ENCODE data around the gene VARS1.
A peak's percentile ranks its signal among the peaks of the same experiment; 100 is the strongest.
"Not testable (repeated sequence)": the region's sequence is repeated elsewhere in the genome, so short reads cannot be mapped to it uniquely, and the experiment has no call there.

VARS1 gene

DNA sequence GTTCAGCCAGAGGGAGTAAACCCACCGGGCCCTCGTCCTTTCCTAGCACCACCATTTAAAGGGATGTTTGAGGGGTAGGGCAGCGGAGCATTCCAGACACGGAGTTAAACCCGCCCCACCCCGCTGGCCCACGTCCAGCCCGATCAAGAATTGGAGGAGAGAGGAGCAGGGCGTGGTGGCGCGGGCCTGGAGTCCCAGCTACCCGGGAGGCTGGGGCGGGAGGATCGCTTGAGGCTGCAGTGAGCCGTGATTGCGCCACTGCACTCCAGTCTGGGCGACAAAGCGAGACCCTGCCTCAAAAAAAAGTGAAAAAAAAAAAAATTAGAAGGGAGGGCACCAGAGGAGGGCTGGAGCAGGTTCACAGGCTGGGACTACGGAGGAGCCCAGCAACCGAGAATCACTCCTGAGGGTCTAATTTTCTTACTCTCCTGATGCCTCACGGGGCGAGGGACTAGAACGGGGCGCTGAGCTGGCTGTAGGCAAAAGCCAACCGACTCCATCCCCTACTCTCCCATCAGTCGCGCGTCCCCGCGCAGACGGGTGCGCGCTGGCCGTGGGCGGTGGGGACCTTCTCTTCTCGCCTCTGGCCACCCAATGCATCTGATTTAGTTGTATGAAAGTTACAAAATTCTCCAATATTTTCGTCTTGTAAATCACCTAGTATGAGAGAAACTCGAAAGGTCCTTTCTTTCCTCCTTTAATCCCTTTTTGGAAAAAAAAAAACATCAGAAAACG is 25.9 kb upstream of the VARS1 start:
- no peak for DNase-seq

DNA sequence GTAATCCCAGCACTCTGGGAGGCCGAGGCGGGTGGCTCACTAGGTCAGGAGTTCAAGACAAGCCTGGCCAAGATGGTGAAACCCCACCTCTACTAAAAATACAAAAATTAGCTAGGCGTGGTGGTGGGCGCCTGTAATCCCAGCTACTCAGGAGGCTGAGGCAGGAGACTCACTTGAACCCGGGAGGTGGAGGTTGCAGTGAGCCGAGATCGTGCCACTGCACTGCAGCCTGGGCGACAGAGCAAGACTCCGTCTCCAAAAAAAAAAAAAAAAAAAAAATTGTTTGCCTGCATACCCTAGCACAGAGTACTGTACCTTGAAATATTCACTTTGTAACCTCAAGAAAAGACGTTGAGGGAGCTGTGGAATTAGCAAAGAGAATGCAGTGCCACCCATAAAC is 24.8 kb upstream of the VARS1 start:
- not testable (repeated sequence) for DNase-seq

DNA sequence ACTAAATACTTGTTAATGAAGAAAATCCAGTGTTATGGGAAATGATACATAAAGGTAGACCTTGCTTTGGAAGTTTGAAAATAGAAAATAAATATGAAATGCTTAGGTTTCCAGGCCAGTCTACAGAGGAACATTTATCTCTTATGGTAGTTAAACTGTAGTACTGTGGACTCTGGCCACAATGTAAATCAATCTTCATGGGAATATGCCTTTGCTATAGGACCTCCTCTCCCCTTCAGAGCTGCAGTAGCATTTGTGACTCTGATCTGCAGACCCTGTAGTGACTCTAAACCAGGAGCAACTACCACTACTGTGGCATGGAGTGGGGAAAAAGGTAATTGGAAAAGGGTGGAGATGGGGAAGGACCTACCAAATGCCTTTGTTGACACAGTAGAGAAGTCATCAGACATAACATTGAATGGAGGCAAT is 24.3 kb upstream of the VARS1 start:
- DNase-seq = no peak

DNA sequence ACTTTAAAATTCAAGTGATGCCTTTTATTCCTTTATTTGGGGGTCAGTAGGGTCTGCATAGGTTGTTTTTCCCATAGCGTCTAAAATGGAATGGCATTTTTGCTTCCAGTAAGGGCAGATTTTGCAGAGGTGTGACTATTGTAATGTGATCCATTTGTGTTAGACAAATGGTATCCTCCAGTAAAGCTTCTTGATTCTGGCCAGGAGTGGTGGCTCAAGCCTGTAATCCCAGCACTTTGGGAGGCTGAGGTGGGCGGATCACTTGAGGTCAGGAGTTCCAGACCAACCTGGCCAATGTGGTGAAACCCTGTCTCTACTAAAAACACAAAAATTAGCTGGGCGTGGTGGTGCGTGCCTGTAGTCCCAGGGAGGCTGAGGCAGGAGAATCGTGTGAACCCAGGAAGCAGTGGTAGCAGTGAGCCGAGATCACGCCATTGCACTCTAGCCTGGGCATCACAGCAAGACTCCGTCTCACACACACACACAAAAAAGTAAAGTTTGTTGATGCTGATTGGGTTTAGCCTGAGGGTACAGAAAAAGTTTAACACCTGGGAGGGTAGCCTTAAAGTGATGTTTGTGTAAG is 22.5 kb upstream of the VARS1 start:
- DNase-seq = peak; percentile 29

DNA sequence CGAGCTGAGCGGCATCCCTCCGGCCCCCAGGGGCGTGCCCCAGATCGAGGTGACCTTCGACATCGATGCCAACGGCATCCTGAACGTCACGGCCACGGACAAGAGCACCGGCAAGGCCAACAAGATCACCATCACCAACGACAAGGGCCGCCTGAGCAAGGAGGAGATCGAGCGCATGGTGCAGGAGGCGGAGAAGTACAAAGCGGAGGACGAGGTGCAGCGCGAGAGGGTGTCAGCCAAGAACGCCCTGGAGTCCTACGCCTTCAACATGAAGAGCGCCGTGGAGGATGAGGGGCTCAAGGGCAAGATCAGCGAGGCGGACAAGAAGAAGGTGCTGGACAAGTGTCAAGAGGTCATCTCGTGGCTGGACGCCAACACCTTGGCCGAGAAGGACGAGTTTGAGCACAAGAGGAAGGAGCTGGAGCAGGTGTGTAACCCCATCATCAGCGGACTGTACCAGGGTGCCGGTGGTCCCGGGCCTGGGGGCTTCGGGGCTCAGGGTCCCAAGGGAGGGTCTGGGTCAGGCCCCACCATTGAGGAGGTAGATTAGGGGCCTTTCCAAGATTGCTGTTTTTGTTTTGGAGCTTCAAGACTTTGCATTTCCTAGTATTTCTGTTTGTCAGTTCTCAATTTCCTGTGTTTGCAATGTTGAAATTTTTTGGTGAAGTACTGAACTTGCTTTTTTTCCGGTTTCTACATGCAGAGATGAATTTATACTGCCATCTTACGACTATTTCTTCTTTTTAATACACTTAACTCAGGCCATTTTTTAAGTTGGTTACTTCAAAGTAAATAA is 21.8 kb upstream of the VARS1 start:
- DNase-seq = peak; percentile 63

DNA sequence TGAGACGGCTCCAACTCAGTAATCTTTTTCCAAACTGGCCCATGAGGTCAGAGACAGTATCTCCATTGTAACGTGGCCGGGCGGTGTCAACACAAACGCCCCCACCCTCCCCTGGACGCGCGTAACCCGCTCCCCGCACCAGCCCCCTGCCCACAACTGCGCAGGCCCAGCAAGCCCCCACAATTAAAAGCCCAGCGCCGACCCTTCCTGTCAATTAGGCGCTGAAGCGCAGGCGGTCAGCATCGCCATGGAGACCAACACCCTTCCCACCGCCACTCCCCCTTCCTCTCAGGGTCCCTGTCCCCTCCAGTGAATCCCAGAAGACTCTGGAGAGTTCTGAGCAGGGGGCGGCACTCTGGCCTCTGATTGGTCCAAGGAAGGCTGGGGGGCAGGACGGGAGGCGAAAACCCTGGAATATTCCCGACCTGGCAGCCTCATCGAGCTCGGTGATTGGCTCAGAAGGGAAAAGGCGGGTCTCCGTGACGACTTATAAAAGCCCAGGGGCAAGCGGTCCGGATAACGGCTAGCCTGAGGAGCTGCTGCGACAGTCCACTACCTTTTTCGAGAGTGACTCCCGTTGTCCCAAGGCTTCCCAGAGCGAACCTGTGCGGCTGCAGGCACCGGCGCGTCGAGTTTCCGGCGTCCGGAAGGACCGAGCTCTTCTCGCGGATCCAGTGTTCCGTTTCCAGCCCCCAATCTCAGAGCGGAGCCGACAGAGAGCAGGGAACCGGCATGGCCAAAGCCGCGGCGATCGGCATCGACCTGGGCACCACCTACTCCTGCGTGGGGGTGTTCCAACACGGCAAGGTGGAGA is 19.7 kb upstream of the VARS1 start, which contains the start of the genes HSPA1A and HSPA1L:
Gene HSPA1A (plus strand): TSS at position 519 of the 814 bp plus-strand sequence. CDS start 214 bp downstream, at position 733.
Gene HSPA1L (minus strand): TSS at position 259 of the 814 bp plus-strand sequence. CDS start 3,311 bp downstream, outside the sequence.
- DNase-seq = peak; percentile 86

DNA sequence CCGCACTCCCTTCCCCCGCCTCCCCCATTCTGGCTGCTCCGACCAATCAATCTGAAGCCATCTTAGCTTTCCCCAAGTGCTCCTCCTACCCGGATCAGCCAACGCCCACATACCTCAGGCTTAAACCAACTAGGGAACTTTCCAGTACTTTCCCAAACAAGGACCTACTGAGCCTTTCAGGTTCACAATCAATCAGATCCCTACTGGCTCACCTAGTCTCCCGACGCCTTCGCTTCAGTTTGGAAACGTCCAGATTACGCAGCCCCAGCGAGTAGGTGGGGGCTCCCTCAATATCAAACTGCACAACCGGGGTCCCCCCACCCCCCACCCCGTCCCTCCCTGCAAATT is 19.1 kb upstream of the VARS1 start:
- DNase-seq = peak; percentile 79

DNA sequence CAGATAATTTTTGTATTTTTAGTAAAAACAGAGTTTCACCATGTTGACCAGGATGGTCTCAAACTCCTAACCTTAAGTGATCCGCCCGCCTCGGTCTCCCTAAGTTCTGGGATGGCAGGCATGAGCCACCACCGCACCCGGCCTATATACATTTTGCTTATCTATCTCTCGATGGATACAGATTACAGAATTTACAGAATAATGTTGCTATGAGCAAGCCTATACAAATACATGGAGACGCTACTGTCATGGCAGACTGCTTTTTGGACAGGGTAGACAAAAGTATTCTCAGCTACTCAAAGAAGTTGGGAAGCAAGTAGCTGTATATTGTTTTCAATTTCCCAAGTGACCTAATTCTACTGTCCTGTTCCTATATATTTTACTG is 17.9 kb upstream of the VARS1 start:
- no peak for DNase-seq

DNA sequence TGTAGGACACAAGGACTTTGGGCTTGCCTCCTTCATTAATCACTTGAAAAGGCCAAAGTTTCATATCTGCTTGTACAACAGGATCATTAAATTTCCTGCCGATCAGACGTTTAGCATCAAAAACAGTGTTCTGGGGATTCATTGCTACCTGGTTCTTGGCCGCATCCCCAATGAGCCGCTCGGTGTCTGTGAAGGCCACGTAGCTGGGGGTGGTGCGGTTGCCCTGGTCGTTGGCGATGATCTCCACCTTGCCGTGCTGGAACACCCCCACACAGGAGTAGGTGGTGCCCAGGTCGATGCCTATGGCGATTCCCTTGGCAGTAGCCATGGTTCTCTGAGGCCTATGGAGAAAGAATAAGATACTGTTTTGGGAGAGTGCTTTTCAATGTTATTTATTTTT is 16.1 kb upstream of the VARS1 start:
- DNase-seq = no peak

DNA sequence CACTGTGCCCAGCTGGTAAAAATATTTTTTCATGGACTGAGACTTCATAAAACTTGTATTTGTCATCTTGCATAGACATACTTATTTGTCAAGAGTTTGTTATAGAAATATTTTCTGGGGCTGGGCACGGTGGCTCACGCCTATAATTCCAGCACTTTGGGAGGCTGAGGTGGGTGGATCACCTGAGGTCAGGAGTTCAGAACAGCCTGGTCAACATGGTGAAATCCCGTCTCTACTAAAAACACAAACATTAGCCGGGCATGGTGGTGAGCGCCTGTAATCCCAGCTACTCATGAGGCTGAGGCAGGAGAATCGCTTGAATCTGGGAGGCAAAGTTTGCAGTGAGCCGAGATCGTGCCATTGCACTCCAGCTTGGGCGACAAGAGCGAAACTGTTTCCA is 13.0 kb upstream of the VARS1 start:
- DNase-seq = not testable (repeated sequence)

DNA sequence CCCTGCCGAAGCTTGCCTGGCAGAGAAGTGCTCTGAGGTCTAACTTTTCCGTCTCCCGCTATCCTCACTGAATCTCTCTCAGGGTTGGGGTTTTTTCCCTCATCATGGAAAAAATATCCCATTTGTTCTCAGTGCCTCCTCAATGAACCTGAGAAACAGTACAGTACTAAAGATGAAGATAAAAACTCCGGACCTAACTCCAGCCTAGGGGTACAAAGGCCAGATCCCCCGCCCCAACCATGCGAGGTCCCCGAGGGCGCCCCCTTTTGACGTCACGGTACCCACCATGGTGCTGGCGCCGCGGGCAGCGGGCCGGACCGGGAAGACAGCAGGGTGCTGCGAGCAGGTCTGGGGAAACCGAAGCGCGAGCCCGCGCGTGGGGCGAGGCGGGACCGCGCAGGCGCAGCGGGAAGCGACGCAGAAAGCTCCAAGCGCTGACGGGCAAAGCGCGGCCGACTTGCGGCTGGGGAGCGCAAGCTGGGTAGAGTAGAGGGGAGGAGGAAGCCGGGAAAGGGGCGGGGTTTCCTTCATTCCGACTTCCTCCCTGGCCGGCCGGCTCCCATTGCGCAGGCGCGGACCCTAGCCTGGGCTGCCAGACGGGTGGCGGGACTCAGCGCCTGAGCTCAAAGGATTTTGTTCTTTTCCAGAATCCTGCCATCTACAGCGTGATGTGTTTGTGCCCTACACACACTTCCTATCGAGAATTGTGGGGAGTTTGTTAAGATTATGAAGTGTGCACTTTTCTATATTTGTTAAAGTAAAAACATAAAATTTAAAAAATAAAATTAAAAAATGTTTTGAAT is 11.1 kb upstream of the VARS1 start, which contains the start of gene LSM2:
Gene LSM2 (minus strand): TSS at position 497 of the 803 bp plus-strand sequence. CDS start 209 bp downstream, at position 288.
- DNase-seq = peak; percentile 97

DNA sequence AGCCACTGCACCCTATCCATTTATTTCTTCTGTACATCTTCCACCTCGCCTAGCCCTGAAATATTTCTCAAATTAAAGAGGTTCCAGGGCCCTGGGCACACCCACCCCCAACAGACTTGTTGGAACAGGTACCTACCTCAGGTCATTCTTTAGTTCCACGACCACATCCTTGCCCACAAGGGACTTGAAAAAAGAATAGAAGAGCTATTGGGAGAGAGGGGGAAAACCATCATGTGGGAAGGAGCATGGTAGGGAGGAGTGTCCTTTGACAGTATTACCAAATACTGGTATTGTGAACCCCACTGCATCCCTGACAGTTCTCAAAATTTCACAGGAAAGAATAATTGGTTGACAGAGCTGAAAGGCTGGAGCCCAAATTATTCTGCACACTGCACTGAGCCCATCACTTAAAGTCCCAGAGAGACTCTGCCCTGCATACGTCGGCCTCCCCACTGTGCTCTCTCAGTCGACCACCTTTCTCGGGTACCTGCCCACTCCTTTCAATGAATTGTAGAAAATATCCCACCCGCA is 10.5 kb upstream of the VARS1 start:
- DNase-seq = no peak

DNA sequence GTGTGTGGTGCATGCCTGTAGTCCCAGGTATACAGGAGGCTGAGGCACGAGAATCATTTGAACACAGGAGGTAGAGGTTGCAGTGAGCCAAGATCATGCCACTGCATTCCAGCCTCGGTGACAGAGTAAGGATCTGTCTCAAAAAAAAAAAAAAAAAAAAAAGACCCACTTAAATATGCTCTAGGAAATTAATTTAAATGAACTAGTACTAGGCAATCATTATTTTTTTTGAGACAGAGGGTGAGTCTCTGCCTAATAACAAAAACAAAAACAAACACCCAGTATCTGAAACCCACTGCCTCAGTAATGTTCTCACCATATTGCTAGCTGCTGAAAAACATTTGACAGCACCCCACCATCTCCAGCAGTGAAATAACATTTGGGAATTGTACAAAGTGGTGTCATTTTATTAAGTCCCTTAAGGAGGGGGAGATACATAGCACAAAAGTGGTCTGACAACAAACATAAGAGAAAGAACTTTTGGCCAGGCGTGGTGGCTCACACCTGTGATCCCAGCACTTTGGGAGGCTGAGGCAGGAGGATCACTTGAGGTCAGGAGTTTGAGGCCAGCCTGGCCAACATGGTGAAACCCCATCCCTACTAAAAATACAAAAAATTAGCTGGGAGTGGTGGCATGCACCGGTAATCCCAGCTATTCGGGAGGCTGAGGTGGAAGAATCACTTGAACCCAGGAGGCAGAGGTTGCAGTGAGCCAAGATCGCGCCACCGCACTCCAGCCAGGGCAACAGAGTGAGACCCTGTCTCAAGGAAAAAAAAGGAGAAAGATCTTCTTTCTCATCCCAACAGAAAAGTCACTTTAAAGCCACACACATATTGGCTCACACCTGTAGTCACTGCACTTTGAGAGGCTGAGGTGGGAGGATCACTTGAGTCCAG is 5.7 kb upstream of the VARS1 start:
- not testable (repeated sequence) for DNase-seq

DNA sequence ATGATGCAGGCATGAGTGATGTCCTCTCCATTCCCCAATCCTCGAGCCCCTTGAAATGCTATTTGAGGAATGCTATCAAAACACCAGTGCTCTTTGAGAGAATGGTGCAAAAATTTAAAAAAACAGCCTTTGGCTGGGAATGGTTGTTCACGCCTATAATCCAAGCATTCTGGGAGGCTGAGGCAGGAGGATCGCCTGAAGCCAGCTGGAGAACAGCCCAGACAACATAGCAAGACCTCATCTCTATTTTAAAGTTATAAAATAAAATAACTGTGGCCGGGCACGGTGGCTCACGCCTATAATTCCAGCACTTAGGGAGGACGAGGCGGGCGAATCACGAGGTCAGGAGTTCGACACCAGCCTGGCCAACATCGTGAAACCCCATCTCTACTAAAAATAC is 4.2 kb upstream of the VARS1 start:
- DNase-seq = no peak

DNA sequence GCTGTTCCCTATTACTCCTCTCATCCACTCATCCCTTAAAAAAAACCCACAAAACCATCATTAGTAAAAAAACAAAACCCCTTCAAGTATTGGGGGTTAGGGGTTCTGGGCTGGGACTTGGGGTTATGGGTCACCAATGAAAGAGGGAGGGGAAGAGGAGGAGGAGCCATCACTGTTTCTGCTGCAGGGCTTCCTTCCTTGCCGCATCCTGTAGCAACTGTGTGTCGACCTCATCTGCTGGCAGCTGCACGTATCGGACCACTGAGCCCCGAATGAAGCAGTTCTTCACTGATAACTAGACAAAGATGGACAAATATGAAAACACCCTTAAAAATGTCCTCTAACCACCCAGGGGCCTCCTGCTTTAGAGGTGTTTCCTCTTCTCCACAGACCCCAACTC is 2.0 kb upstream of the VARS1 start:
- DNase-seq = peak; percentile 65

DNA sequence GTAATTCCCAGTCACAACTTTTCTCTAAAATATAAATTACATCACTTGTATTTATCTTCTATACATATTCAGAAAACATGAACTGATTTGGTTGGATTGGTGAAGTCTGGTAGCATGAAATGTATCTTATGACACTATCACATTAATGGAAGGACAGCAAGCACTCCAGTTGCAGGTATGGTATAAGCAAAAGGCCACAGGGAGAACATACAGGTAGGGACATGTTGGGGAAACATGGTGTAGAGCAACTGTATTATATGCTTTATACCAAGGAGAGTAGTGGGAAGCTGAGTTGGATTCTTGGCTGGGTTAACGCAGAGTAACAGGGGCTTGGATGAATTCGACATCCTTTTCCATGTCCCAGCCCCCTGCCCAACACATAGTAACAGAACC is 1.4 kb upstream of the VARS1 start:
- no peak for DNase-seq

DNA sequence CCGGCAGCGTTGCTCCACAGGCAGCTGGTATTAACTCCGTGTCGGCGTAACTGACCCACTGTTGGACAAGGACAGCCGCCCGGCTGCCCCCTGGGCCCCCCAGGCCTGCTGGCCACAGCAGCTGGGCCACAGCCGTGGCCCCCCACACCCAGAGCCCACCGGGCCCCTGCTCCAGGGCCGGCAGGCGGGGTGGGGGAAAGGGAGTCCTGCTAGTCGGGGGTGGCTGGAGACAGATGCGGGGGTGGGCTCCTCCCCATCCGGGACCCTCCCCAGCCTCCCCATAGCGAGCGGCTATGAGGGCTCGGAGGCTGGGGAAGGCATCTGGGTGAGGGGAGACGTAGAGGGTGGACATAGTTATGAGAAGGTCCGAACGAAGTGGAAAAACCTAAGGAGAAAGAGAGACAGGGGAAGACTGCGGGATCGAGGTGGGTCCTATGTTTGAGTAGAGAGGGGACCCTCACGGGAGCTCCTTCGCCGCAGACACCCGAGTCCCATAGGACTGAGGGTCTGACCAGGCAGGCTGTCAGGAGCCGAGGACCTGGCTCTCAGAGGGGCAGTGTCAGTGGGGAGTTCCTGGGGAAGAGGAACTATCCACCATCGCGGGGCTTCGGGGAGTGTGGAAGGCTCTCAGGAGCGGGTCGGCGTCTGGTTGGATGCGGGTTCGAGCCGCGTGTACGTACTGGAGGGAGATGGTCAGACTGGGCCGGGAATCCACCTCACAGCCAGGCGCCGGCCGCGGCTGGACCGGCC is 511 bp downstream of the VARS1 start:
- no peak for DNase-seq

DNA sequence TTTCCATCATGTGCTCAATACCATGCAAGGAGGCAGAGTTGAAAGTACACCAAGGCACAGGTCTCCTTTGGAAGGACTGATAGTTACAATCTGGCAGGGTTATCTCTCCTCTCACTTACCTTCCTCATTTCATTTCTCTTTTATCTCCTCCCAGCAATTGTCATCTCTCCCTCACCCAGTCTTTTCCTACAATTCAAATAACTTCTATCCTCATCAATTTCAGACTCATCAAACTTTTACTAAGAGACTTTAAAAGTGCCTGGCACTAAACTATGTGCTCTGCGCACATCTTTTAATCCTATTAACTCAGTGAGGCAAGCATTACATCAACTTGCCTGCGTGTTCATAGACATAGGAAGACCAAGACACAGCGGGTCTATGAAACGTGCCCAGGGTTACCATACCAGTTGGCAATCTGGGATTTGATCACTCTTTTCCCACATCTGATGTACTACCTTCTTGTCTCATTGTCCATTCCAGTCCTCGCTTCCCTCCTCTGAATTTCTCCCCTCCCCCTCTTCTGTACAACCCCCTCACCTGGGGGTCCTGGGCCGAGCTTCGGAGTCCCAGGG is 1.2 kb downstream of the VARS1 start:
- DNase-seq = no peak

DNA sequence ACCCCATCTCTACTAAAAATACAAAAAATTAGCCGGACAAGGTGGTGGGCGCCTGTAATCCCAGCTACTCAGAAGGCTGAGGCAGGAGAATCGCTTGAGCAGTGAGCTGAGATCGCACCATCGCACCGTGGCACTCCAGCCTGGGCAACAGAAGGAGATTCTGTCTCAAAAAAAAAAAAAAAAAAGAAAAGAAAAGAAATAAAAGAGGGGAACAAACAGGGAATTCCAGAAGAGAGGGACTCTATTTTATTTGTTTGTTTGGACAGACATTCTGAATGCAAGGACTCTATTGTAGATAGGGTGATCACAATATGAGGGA is 1.7 kb downstream of the VARS1 start:
- not testable (repeated sequence) for DNase-seq

DNA sequence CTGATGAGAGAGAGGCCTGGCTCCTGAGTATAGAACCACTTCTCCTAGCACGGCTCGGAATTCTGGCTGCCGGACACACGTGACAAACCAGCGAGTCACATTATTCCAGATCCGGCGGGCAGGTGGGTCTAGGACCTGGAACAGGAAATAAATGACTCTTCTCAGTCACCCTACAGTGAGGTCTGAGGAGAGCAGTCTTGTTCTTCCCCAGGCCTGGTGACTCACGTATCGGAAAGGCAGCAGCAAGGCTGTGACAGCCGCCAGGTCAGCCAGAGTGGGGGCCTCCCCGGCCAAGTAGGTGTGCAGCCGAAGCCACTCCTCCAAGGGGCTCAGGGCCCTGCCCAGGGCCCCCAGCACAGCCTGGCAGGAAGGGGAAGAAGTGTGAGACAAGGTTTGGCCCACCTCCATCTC is 2.8 kb downstream of the VARS1 start:
- no peak for DNase-seq
